GM20431 (cell line): ENCODE measurements around the gene SOAT2.
"Not testable (repeated sequence)": the region's sequence is repeated elsewhere in the genome, so short reads cannot be mapped to it uniquely, and the experiment has no call there.

Experiments
- in situ Hi-C: fragments of 300-500 bp; cut with MseI, MboI; formaldehyde crosslinking; loops from one replicate; pipeline ENCODE4 v1.15.0; 2020; ENCODE audit warnings: low sequenced_read_pairs; ENCODE audit not compliant: unreplicated experiment

The SOAT2 gene

DNA sequence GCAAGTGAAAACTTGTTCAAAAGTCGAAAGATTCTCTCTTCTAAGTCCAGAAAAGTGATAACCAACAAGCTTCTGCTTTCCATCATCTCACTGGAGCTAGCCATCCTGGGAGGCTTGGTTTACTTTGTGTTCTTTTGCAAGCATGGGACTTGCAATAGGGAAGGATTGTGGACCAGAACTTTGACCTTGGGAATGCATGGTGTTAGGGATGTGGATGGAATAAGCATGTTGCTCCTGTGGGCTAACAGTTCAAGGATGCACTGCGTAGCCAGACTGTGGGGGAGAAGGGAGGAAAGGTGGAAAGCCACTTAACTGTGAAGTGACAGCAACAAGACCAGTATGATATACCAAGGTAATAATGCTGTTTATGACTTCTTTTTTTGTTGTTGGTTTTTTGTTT lies 28.6 kb downstream of the SOAT2 start:
- in situ Hi-C loops: no loop called here

DNA sequence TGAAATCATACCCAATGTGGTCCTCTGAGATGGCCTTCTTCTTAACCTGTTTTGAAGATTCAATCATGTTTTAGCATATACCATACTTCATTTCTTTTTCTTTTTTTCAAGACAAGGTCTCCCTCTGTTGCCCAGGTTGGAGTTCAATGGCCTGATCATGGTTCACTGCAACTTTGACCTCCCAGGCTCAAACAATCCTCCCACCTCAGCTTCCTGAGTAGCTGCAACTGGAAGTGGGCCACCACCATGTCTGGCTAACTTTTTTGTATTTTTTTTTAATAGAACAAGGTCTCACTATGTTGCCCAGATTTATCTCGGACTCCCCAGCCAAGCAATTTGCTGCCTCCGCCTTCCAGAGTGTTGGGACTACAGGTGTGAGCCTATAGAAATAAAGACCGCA lies 30.4 kb downstream of the SOAT2 start:
- in situ Hi-C loops: no loop called here

DNA sequence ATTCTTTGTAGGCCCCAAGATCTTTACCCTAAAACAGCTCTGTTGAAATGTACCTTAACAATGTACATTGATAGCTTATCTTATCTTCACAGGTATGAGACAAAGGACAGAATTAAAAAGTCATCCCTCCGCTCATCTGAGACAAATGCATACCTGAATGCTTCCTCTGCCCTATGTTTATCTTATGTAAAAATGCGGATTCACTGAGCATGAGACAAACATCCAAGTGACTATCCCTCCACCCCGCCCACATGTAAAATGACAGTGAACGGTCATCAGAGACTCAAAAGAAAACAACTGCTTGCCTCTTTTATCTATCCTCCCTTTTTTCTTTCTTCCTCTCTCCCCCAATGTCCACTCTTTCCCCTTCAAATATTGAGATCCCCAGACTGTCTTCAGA lies 40.1 kb downstream of the SOAT2 start:
- in situ Hi-C loops: no loop called here

DNA sequence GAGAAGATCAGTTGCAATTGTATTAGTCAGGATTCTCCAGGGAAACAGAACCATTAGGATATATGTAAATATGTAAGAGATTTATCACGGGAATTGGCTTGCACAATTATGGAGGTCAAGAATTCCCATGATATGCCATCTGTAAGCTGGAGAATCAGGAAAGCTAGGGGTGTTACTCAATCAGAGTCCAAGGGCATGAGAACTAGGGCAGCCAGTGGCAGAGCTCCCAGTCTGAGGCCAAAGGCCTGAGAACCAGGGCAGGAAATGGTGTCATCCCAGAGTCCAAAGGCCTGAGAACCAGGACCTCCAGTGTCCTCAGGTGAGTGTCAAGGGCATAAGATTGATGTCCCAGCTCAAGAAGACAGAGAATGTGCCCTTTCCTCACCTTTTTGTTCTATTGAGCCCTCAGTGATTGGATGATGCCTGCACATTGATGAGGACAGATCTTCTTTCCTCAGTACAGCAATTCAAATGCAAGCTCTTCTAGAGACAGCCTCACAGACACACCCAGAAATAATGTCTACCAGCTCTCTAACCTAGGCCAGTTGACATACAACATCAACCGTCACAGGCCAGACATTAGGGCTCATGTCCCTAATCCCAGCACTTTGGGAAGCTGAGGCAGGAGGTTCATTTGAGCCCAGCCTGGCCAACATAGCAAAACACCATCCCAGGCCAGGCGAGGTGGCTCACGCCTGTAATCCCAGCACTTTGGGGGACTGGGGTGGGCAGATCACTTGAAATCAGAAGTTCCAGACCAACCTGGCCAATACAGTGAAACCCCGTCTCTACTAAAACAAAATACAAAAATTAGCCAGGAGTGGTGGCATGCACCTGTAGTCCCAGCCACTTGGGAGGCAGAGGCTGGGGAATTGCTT lies 42.3 kb downstream of the SOAT2 start:
- in situ Hi-C loops: no loop called here

- in situ Hi-C loops: no loop called here
Measured at GRCh38 chr12:53147181-53147580, 43.9 kb downstream of the SOAT2 start.

GRCh38 chr12:53147653-53148052 lies 44.4 kb downstream of the SOAT2 start:
- in situ Hi-C loops: no loop called here

- in situ Hi-C loops: no loop called here
Measured at GRCh38 chr12:53151039-53151438, 47.8 kb downstream of the SOAT2 start.

- in situ Hi-C loops: no loop called here
Measured at GRCh38 chr12:53152390-53152789, 49.1 kb downstream of the SOAT2 start.

DNA sequence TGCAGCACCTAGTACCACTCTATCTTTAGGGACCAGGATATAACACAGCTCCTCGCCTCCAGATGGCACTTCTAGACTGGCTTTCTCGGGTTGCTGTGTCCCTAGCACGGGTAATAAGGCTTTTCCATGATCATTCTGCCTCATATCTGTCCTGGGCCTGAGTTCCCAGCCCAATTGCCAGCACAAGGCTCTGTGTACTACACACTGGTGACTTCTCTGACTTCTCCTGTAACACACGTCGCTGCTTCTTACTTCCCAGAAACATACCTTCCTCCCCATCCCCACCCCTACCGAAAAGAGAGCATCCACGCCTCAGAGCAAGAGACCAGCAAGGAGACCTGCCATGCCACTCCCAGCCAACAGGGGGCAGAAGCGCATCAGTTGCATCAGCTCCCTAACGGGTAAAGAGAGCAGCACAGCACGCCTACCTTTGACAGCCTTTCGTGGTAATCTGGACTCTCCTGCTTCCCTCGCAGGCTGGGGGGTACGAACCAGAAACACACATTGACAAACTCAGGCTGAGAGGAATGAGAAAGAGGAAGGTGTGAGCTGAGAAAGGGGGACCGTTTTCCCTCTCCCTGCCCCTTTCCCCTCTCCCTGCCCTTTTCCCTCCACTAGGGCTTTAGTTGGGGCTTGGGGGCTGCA lies 56.0 kb downstream of the SOAT2 start:
- in situ Hi-C loops: no loop called here

DNA sequence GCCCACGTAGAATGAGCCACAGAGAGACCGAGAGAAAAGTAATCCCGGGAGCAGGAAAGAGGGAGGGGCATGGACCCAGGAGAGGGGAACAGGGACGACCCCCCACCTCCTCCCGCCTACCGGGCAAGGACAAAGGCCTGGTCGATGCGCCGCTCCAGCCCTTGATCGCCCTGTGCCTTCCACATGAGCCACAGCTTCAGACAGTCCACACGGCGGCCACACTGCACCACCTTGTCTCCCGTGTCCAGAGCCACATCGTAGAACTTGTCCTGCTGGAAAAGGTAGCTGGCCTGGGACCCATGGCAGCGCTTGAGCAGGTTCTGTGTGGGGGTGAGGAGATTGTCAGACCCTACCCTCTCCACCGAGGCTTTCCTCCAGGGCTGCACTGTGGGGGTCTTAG lies 56.7 kb downstream of the SOAT2 start:
- in situ Hi-C loops: no loop called here

DNA sequence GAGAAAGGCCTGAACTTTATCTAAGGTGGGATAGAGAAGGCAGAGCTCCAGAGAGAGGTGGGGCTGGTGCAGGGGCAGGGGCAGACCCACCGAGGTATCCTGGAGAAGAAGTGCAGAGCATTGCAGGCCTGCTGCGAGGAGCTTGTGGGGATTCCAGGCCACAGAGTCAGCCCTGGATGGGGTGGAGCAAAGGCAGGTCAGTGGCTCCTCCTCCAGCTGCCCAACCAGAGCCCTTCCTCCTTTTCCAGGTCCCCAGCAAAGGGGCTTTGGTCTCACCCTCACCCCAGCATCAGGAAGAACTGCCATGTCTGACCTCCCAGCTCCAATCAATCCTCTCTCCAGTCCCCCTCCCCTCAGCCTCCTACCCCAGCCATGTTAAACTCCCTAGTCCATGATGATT lies 57.4 kb downstream of the SOAT2 start:
- in situ Hi-C loops: no loop called here

DNA sequence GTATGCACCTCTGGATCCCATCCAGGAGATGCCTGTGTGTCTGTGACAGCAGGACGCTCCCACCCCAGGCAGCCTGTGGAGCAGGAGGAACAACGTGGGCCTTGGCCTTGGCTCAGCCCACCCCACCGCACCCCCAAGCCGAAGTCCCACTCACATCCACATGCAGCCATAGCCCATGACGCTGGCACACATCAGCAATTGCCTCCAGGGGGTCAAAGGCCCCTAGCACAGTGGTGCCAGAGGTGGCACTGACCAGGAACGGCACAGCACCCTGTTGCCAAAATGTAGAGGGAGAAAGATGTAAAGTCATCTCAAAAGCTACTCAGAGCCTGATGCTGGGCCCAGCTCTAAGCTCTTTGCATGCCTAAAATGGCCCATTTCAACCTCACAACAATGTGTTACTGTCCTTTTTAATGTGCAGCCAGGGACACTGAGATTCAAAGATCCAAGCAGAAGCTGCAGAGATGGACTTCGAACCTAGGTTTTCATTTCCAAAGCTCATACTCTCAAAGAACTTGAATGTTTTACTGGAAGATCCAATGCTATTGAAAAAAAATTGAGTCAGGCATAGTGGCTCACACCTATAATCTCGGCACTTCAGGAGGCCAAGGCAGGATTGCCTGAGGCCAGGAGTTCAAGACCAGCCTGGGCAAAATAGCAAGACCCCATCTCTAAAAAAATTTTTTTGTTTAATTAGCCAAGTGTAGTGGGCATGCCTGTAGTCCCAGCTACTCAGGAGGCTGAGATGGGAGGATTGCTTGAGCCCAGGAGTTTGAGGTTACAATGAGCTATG lies 58.0 kb downstream of the SOAT2 start:
- in situ Hi-C loops: no loop called here

DNA sequence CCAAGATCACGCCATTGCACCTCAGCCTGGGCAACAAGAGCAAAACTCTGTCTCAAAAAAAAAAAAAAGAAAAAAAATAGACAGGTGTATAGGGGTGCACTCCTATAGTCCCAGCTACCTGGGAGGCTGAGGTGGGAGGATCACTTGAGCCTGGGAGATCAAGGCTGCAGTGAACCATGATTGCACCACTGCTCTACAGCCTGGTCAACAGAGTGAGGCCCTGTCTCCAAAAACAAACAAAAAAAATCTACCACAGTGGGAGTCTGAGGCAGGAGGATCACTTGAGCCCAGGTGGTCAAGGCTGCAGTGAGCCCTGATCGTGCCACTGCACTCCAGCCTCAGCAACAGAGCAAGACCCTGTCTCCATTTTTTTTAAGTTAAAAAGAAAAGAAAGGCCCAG lies 59.7 kb downstream of the SOAT2 start:
- in situ Hi-C loops: not testable (repeated sequence)

- in situ Hi-C loops: no loop called here
Measured at GRCh38 chr12:53166837-53167236, 63.6 kb downstream of the SOAT2 start.

- in situ Hi-C loops: no loop called here
Measured at GRCh38 chr12:53169644-53170043, 66.4 kb downstream of the SOAT2 start.

- in situ Hi-C loops: no loop called here
Measured at GRCh38 chr12:53170215-53170614, 66.9 kb downstream of the SOAT2 start.

DNA sequence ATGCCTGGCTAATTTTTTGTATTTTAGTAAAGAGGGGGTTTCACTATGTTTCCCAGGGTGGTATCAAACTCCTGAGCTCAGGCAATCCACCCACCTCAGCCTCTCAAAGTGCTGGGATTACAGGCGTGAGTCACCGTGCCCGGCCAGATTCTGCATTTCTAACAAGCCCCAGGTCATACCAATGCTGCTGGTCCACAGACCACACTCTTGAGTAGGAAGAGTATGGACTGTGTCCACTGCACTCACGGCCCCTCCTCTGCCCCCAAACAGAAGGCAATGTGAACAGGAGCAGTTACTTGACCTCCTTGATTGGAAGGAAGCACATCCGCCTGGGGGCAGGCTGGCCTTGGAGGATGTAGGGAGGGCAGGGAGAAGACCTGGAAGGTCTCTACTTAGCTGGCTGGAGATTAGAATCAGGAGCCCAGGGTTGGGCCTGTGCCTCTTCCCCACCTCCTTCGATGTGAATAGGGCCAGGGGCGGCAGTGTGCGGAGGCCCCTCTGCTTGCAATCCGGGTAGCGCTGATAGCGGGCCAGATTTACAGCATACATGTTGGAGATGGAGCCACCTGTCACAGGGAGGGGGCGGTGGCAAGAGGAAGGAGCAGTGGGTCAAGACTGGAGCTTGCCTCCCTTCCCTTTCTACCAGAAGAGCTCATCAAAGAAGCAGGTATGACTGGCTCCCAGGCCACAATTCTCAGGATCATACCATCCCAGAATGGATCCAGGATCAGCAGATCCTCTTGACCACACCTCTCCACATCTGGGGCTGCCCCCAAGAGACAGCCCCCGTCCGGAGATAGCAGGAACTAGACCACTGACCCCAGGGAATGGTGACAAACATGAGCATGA lies 67.8 kb downstream of the SOAT2 start:
- in situ Hi-C loops: no loop called here

- in situ Hi-C loops: no loop called here
Measured at GRCh38 chr12:53171725-53172329, 68.5 kb downstream of the SOAT2 start.

GRCh38 chr12:53172352-53172751 lies 69.1 kb downstream of the SOAT2 start:
- in situ Hi-C loops: no loop called here
